IPS-NIHi7 (cell line): ENCODE results near the gene DNAJC1.
A peak's percentile ranks its signal among the peaks of the same experiment; 100 is the strongest.

Source experiments
- DNase-seq: peaks from one replicate; pipeline ENCODE4 v3.0.0; 2012; ENCODE audit warnings: mixed read lengths; ENCODE audit errors: extremely low spot score

Gene DNAJC1

DNA sequence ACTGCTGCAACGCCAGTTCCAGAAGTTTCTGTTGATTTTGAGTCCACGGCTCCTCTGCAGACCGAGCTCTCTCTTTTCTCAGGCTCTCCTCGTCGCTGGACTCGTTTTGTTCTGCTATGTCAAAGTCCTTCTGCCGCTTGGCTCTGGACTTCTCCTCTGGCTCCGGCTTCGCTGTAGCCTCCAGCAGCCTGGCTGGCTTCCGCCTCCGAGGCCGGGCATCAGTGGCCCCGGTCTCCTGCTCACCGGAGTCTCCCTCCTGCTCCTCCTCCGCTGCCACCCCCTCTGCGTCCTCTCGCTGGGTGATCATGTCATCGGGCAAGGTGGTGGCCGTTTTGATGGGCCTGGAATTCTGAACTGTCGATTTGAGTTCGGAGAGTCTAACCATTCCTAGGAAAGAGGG is 244.3 kb downstream of the DNAJC1 start:
- no peak for DNase-seq

DNA sequence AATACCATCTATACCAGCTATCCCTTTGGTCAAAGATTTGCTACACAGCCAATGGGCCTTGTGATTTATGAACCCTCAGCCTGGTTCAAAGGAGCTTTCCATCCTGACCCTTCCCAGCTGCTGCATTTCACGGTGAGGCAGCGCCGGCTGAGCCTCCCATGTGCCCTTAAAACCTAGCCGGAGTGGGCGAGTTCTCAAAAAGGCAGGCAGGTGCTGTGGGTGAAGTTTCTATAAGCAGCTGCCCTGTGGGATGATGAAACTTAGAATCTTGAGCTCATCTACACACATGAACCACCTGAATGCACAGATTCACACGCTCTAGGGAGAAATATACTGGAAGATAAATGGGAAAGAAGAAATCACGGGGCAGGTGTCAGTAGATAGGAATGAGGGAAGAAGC is 244.8 kb downstream of the DNAJC1 start:
- DNase-seq = no peak

DNA sequence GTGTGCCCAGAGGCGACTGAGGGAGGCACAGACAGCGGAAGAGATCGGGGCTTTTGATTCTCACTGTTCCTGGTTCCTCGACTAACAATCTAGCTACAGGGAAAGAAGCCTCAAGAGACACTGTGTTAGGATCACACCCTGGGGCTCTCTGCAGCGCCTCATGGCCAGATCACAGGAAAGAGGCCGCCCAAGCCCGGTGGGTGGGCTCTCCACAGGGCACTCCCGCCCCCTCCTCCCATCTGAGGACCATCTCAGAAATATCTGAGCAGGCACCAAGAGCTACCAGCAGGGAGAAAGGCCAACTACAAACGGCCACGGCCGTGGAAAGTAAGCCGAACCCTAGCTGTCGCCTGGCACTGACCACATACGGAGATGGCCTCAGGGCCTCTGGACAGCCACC is 245.3 kb downstream of the DNAJC1 start:
- peak; percentile 54 for DNase-seq

DNA sequence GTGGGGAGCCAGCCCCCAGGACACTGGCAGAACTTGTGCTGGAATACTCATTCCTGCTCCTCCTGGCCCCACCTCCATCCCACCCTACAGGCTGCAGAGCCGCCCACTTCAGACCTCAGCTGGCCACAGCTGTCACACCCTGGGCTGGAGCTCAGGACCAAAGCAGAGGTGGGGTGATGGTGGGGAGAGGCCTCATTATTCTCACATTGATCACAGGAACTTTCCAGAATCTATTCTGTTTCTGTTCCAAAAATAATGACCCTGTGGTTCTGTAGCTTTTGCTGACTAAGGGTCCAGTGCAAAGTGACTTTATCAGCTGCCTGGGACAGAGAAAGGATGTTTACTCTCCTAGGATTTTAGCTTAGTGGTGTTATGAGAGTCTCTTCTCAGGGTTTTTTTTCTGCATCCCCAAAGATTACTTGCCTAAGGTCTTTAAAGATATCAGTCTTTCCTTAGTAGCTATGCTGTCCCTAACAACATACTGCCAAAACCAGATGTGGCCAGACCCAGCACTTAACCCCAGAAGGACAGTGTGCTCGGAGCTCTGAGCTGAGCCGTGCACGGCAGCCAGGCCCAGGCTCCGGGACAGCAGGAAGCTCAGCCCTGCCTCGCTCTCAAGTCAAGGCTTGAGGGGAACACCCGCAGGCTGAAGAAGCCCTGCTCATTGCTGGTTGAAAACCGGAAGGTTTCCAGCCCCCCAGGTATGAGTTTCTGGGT is 246.2 kb downstream of the DNAJC1 start:
- DNase-seq = peak; percentile 49

DNA sequence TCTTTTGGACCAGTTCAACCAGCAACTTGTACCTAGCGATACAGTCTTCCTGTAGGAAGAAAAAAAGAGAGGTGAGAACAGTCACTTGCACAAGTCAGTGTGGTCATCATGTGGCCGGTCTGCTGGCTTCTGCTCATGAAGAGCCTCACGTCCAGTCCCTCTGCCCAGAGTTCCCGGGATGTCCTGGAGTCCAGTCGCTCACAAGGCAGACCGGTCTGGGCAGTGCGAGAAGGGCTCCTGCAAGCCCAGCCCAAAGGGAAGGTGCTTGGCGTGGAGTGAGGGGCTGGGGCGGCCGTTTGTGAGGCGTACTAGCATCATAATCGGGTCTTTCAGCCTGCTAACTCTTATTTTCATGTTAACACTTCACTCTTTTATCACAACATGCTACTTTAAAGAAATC is 246.8 kb downstream of the DNAJC1 start:
- DNase-seq = no peak

DNA sequence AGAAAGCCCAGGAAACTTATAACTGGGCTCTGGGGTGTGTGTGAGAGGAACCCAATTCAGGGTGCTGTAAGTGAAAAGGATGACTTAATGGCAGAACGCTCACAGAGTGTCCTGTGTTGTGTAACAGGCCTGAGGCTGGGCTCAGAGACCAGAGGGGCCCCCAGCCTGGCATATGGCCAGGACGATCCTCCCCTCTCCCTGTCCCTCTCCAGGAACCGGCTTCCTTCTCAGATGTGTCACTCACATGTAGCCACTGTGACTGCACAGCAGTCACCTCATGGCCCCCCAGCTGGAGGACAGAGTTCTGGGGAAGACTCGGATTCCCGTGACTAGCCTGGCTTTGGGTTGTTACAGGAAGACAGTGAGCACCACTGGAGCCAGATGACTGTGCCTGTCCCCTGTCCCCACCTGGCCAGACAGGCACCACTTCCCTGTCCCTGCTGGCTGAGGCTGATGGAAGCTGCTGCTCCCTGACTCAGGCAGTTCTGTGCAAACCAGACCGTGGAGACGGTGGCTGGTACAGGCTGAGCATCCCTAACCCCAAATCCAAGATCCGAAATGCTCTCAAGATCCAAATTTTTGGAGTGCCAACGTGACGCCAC is 249.0 kb downstream of the DNAJC1 start:
- DNase-seq = no peak

DNA sequence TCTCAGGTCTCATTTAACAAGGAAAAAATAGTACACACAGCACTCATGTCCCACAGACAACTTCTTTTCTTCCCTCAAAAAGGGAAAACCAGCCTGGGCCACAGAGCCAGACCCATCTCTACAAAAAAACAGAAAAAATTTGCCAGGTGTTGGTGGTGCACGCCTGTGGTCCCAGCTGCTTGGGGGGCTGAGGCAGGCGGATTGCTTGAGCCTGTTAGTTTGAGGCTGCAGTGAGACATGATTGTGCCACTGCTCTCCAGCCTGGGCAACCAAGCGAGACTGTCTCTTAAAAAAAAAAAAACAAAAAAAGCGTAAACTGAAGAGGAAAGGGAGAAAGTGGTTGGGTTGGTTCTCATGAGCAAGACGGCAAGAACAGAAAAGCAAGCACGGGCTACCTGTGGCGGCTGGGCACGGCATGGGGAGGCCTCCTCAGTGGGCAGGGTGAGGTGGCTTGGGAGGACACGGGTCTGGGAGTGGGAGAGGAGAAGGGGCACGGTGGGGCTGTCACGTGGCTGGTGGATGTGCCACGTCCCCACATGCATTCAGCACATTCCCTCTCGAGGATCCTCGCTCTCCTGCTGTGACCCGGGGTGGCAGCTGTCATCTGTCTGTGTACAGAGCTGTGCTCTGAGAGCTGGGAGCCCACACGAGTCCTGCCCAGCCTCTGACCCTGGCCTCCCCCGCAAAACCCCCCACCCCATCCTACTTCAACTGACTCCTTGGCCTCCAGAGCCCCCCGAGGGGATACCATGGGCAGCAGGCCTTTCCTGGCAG is 249.8 kb downstream of the DNAJC1 start:
- no peak for DNase-seq

DNA sequence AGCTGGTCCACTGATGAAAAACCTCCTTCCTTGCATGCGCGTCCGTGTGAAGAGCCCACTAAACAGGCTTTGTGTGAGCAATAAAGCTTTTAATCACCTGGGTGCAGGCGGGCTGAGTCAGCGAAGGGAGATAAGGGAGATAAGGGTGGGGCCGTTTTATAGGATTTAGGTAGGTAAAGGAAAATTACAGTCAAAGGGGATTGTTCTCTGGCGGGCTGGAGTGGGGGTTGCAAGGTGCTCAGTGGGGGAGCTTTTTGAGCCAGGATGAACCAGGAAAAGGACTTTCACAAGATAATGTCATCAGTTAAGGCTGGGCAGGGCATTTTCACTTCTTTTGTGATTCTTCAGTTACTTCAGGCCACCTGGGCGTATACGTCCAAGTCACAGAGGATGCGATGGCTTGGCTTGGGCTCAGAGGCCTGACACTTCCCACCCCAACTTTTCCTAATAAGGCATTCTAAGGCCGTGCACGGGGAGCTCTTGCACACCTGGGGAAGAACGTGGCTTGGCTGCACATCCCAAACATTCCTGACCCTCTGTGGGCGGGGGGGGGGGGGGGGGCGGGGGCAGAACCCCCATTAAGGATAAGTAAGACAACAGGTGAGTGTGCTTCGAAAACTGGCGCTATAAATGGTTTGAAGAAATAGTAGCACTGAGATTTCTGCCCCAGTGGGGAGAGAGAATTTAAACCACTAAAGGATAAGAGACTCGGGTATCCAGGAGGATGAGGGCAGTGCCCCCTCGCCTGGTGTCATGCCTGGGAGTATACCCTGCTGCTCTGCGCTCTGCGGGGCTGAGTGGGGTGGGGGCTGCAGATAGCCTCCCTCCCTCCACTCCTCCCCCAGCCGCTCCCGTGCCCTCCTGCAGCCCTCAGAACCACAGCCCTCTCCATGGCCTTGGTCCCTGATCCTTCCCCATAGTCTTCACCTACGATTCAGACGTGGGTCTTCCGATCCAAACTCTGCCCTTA is 251.9 kb downstream of the DNAJC1 start:
- DNase-seq = peak; percentile 56

DNA sequence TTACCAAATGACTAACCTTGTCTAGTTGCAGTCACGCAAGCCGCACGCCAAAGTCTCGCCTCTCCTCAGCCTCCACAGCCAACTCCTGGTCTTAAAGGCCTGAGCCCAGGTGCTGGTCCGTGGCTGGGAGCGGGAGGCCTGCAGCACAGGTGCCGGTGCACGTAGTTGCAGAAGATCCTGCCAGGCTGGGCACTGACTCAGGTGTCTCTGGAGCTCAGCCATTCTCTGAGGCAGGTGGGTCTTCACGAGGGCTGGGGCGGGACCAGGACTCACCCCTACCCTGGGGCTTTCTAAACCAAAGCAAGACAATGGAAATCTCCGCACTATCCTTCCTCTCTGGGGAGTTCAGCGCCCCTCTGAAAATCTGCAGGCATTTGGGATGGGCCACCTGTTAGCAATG is 253.1 kb downstream of the DNAJC1 start:
- no peak for DNase-seq

DNA sequence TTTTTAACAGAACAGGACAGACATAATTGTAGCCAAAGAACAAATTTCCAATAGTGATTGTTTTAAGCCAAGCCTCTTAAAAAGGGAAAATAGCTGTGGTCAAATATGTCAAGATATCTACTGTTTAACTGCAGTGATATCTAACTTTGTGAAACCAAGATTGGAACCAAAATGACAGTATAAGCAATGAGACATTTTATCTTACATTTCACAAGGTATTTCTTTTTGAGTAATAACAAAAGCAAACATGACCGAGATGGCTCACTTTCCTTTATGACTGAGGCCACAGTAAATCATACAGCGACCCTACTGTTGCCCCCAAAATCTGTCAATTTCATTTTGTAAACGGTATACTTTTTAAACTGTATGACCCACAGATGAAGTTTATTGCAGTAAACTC is 253.7 kb downstream of the DNAJC1 start:
- no peak for DNase-seq

DNA sequence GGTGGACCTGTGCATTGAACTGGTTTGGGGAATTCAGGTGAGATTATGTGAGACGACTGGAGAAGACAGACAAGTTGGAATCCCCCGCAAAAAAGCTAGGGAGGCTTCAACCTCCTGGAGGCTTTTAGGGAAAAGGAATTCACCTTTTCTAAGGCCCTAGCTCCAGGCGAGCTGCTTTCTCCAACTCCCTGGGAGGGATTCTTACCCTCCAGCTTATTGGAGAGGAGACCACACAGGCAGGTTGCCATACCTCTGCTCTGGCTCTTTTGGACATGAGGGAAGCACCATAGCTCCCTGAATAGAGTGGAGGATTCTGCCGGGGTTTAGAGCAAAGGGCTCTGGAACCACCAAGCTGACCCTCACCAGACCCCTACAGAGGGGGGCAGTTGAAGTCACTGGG is 255.7 kb downstream of the DNAJC1 start:
- DNase-seq = no peak

DNA sequence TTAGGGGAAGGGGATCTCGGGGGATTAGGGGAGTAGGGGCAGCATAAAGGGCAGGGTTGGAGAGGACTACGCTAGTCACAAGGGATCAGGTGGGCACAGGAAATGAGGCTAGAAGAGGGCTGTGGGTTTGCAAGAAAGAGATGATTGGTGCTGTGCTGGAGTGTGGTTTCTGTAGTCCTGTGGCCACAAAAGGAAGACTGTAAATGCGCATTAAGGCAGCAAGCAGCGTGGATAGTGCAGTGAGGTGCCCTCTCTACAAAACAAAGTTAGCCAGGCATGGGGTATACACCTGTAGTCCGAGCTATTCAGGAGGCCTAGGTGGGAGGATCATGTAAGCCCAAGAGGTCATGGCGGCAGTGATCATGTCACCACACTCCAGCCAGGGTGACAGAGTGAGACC is 257.4 kb downstream of the DNAJC1 start:
- no peak for DNase-seq

DNA sequence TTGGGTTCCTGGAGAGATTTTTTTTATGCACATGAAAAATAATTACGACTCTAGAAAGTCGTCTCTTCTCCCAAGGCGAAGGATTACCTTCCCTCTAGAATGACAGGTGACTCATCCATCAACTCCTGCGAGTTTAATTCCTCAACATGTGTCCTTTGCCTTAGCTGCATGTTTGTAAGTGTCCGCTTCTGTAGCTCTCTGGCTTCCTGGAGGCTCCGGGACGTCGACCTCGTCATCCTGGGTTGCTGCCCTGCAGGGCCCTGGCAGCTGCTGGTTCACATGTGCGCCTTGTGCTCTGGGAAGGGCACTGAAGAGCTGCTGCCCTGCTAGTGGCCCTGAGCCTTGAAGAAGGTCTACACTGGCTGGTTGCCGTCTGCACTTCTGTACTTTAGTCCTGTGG is 259.3 kb downstream of the DNAJC1 start:
- no peak for DNase-seq

DNA sequence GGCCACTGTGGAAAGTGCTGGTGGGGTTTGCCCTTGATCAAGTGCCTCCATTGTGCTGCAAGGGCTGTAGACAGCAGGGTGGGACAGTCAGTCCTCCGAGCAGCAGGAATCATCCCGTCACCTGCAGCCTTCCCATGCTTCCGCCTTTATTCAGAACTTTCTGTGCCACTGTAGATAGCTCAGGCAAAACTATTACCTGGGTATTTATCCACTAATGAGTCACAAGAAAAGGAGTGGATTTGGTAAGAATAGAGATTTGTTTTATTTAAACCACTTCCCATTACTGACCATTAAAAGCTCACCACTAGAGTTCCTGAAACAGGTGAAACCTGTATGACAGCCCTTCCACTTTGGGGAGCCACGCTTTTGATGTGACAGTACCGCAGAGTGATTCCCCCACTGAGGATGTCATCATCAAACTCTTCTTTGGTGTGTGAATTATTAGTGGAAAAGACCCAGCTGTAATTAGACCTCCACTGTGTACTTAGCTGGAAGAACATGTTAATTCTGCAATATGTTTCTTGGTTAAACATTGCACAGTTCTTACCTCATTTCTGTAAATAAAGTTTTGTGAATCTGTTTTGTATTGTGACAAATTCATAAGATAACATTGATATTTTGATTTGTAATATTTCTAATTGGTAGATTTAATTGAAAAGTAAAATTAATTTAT is 260.7 kb downstream of the DNAJC1 start:
- no peak for DNase-seq

DNA sequence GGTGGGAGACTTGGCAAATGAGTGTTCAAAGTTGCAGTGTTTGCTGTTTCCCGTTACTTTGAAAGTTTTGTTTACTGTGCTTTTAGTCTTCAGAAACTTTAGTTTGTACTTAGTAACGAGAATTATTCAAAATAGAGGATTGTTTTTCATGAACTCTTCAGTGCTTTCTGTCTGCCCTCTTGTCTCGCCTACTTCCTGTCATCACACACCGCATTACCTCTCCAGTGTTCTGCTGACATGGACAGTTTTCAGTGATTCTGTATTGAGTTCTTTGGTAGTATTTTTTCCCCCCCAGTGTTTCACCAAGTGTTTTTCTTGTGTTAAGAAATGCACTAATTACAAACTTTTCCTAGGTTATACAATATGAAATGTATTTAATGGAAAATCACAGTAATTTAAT is 262.5 kb downstream of the DNAJC1 start:
- no peak for DNase-seq

DNA sequence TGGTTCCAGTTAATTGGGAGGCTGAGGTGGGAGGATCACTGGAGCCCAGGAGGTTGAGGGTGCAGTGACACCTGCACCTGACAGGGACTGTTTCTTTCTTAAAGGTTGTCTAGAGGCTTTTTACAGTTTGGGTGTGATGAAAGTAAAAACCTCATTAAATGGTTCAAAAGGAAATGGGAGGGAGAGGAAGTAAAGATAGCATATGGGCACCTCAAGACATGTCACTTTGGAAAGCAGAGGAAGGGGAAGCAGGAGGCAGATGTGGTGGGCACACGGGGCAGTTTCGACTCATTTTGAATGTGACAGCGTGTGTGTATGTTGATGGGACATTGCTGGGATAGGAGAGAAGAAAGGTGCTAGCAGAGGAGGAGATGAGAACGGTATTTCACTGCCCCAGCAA is 266.4 kb downstream of the DNAJC1 start:
- DNase-seq = no peak

DNA sequence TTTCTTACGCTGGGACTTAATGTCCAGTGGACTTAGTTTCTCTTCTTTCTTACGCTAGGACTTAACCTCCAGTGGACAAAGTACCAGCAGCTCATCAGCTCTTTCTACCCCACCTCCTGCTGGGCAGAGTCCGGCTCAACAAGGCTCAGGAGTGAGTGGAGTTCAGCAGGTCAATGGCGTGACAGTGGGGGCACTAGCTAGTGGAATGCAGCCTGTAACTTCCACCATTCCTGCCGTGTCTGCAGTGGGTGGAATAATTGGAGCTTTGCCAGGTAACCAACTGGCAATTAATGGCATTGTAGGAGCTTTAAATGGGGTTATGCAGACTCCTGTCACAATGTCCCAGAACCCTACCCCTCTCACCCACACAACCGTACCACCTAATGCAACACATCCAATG is 269.8 kb downstream of the DNAJC1 start:
- DNase-seq = no peak

DNA sequence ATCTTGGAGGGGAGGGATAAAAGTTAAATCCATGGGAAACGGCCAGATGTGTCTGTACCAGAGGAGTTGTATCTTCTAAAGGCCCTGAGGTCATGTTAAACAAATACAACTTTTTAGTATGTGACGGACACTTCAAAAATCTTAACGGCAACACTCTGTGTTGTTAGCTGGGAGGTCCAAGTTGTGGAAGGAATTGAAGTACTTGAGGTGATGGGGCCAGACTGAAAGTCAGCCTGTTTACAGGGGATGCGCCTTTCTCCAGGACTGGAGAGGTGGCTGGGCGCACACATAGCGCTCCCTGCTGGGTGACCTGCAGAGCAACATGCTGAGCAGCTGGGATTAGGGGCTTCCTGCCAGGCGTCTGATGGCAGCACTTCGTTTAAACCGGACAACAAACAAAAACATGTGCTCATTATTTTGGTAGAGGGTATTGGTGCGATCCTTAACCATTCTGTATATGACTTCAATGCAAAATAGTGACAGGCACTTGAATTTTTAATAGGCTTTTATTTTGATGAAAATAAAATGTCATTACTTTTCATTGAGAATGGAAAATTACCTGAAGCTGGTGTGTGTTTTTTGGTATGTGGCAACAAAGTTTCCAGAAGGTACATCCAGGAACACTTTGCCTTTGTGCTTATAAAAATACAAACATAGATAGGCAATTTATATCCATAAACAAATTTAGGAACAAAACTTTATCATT is 271.3 kb downstream of the DNAJC1 start:
- DNase-seq = peak; percentile 91

DNA sequence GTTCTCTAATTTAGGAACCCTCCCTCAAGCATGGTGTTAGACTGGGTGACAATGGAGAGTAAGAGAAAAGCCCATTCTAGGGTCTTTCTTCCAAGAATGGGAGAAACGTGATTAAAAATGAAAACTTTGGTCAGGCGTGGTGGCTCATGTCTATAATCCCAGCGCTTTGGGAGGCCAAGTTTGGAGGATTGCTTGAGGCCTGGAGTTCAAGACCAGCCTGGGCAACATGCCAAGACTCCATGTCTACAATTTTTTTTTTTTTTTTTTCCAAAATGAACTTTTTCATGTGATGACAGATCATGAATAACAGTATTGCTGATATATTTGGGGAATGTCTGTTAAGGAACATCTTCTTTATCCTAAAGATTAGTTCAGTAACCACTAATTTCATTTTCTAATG is 274.9 kb downstream of the DNAJC1 start:
- DNase-seq = no peak

DNA sequence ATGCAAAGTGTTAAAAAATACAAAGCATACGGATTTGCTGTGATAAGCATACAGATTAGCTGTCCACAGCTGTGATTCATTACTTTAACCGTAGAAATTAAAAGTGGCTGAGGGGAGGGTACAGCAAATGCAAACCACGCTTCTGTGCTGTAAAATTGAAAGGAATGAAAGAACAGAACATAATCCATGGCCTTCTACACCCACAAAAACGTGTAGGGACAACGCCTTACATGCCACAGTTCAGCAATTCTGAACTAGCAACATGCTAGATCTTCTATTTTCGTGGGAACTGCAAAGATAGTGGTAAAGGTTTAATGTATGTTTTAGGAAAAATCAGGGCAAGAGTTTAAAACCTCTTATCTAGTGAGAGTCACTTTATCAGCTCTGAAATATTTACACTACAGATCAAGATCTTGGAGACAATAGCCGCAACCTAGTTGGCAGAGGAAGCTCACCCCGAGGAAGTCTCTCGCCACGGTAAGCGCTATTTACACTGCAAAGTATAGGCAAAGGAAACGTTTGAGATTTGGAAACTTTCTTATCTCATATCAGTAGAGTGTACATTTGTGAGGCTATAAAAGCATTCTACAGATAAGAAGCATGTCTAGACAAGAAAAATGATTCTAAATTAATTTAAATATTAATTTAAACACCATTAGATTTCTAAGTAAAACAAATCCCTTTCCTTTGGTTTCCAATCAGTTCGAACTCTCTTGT is 275.9 kb downstream of the DNAJC1 start:
- no peak for DNase-seq
